K562 (cell line): ENCODE data around the gene BTAF1. TPM values are rescaled to one million over a fixed set of nuclear protein-coding genes. Genes with fewer than 3 reads are reported as not detected.

ENCODE experiments used
- ATAC-seq: fragments of 200-7000 bp; cut with Tn5 transposase; 3 replicates; pipeline ENCODE4 v1.9.1; 2020; ENCODE audit warnings: moderate library complexity
- BruUV-seq: library from RNA; stranded (reverse); fragments of 400-500 nt; replicated peaks from 2 replicates; lab custom pipeline; 2021; lab: Mats Ljungman, UMichigan
- CTCF ChIA-PET: fragments of 300-600 bp; formaldehyde crosslinking; extraction: SDS; loops from one replicate; lab custom pipeline; 2021; ENCODE audit warnings: low intra/inter-chr PET ratio; lab: Yijun Ruan, JAX
- POLR2A ChIA-PET: fragments of 300-600, 350-650 bp; sonication (Branson Sonifier 250); formaldehyde crosslinking; extraction: SDS; loops from one replicate; lab custom pipeline; 2021; ENCODE audit warnings: antibody characterized with exemption, inconsistent platforms; lab: Yijun Ruan, JAX
- DNase-seq, 4 experiments: peaks; one replicate each; pipeline versions ENCODE4 v3.0.0 to v3.0.0-alpha.2; 2011 to 2018; ENCODE audit warnings: low spot score in 3 of 4, mixed read lengths in 3 of 4; ENCODE audit errors: extremely low read depth in 1 of 4
- FAIRE-seq: peaks from 2 replicates; lab custom pipeline; 2011; peaks lifted over from hg19 to GRCh38; lab: Jason Lieb, UNC
- H2AFZ ChIP-seq: 2 replicates; pipeline ENCODE4 v1.6.0; 2011; ENCODE audit warnings: low read depth, low read length, control low read depth, inconsistent platforms
- H3K27ac ChIP-seq: fragments of 200-600 bp; 3 replicates; pipeline ENCODE4 v1.8.0; 2011; ENCODE audit warnings: low read depth, mild to moderate bottlenecking, control low read depth, inconsistent platforms, low read length, moderate library complexity, mixed read lengths; ENCODE audit errors: extremely low read depth
- H3K27me3 ChIP-seq, 2 experiments: fragments of 300-600 bp in 1 of 2; 2 replicates in 1 of 2; 3 replicates in 1 of 2; pipeline versions ENCODE4 v1.6.0 to v1.8.0; 2011; ENCODE audit warnings: inconsistent platforms in 2 of 2, low read length in 2 of 2, mild to moderate bottlenecking in 1 of 2, mixed read lengths in 1 of 2, moderate library complexity in 1 of 2; ENCODE audit not compliant: control insufficient read depth in 2 of 2, insufficient read depth in 2 of 2
- H3K36me3 ChIP-seq: fragments of 300-600 bp; 3 replicates; pipeline ENCODE4 v1.8.0; 2011; ENCODE audit warnings: mild to moderate bottlenecking, low read length, inconsistent platforms; ENCODE audit not compliant: control insufficient read depth, insufficient read depth
- H3K4me1 ChIP-seq, 2 experiments: fragments of 200-600 bp in 1 of 2; replicated peaks in 1 of 2; 2 replicates in 1 of 2; 3 replicates in 1 of 2; pipeline versions ENCODE4 v1.5.1 to v1.8.0; 2011; ENCODE audit warnings: inconsistent platforms in 2 of 2, low read length in 2 of 2, mild to moderate bottlenecking in 1 of 2, mixed read lengths in 1 of 2, moderate library complexity in 1 of 2; ENCODE audit not compliant: control insufficient read depth in 2 of 2, insufficient read depth in 2 of 2
- H3K4me2 ChIP-seq: 2 replicates; pipeline ENCODE4 v1.6.1; 2011; ENCODE audit warnings: low read length, control low read depth, inconsistent platforms, mixed read lengths; ENCODE audit not compliant: insufficient read depth
- H3K4me3 ChIP-seq: fragments of 200-600 bp; sonication (generic), shearing (Covaris generic); 2 replicates; pipeline ENCODE4 v1.5.1; 2016; ENCODE audit warnings: control low read depth, inconsistent platforms
- H3K79me2 ChIP-seq: fragments of 200-600 bp; 3 replicates; pipeline ENCODE4 v1.8.0; 2011; ENCODE audit warnings: low read length, inconsistent platforms; ENCODE audit not compliant: control insufficient read depth, insufficient read depth
- H3K9ac ChIP-seq, 2 experiments: 2 replicates each; pipeline versions ENCODE4 v1.6.0 to v1.6.1; 2011; ENCODE audit warnings: low read depth in 2 of 2, low read length in 2 of 2, control low read depth in 1 of 2, inconsistent platforms in 1 of 2, mild to moderate bottlenecking in 1 of 2, mixed read lengths in 1 of 2; ENCODE audit not compliant: insufficient read depth in 1 of 2
- H3K9me1 ChIP-seq: one replicate; pipeline ENCODE4 v1.6.0; 2011; ENCODE audit warnings: inconsistent platforms, mild to moderate bottlenecking, low read length, moderate library complexity; ENCODE audit not compliant: control insufficient read depth, insufficient read depth
- H3K9me3 ChIP-seq: replicated peaks from 2 replicates; pipeline ENCODE4 v1.5.1; 2011; ENCODE audit warnings: low read depth, low read length, inconsistent platforms; ENCODE audit not compliant: control insufficient read depth, insufficient read depth
- H4K20me1 ChIP-seq: replicated peaks from 2 replicates; pipeline ENCODE4 v1.6.1; 2011; ENCODE audit warnings: low read length, inconsistent platforms, mixed read lengths; ENCODE audit not compliant: control insufficient read depth, insufficient read depth
- NFIC ChIP-seq: fragments of 450-650 bp; IDR thresholded peaks from 2 replicates; pipeline ENCODE4 v1.6.1; 2017; ENCODE audit warnings: mild to moderate bottlenecking, inconsistent platforms
- NFIX ChIP-seq: fragments of 250-450 bp; sonication (Bioruptor Pico); IDR thresholded peaks from 2 replicates; pipeline ENCODE4 v1.4.0; 2020; ENCODE audit warnings: low read depth, mild to moderate bottlenecking, moderate library complexity
- POLR2G ChIP-seq: fragments of 200-400 bp; formaldehyde crosslinking; IDR thresholded peaks from 2 replicates; pipeline ENCODE4 v1.6.1; 2017; ENCODE audit warnings: low read depth, mild to moderate bottlenecking, antibody characterized with exemption, low read length, moderate library complexity
- POLR3A ChIP-seq: IDR thresholded peaks from 2 replicates; pipeline ENCODE4 v1.6.1; 2011; ENCODE audit warnings: borderline replicate concordance, mild to moderate bottlenecking, moderate library complexity; ENCODE audit not compliant: insufficient read length, insufficient read depth; ENCODE audit errors: extremely low read depth
- ZNF253 ChIP-seq: fragments of 250-450 bp; sonication (Bioruptor Pico); conservative IDR thresholded peaks from 2 replicates; pipeline ENCODE4 v1.6.1; 2021; ENCODE audit warnings: mild to moderate bottlenecking
- ZNF395 ChIP-seq: fragments of 200-800 bp; sonication (Bioruptor generic); IDR thresholded peaks from 2 replicates; pipeline ENCODE4 v1.6.1; 2017; ENCODE audit warnings: missing genetic modification characterization, missing compliant biosample characterization
- WGBS: fragments of 100-300 bp; shearing (Covaris generic); methylation state at CpG from one replicate; pipeline ENCODE4 v1.1.6; 2016; ENCODE audit warnings: low coverage, mixed read lengths; ENCODE audit not compliant: insufficient coverage; ENCODE audit errors: missing lambda C conversion rate; 5-methylcytosine and 5-hydroxymethylcytosine counted together
- in situ Hi-C: fragments of 300-500 bp; cut with MboI; formaldehyde crosslinking; loops from 4 replicates; pipeline ENCODE4 v1.15.0; 2018; ENCODE audit warnings: inconsistent platforms, mixed read lengths
- intact Hi-C: fragments of 100-400 bp; cut with micrococcal nuclease; formaldehyde crosslinking; loops from 2 replicates; pipeline ENCODE4 v1.14.2; 2022
- polyA plus RNA-seq, 8 experiments: library from polyadenylated mRNA; depleted of rRNA in 4 of 8; stranded (reverse) in 5 of 8; unstranded in 3 of 8; fragments of >200 nt; fragmentation: Nextera tagmentation in 2 of 8; fragmentation: Illumina TruSeq in 1 of 8; extraction: Ambion mirVana in 2 of 8; extraction: Trizol in 1 of 8; gene quantifications; 2 replicates each; pipeline versions ENCODE4 v1.2.1 to v1.2.3, GENCODE V29; 2011 to 2014; ENCODE audit warnings: inconsistent platforms in 1 of 8, missing spikeins in 1 of 8
- total RNA-seq, 7 experiments: library from RNA; depleted of rRNA in 6 of 7; stranded (reverse); fragments of >200 nt in 6 of 7; fragmentation: Illumina TruSeq in 2 of 7; extraction: Trizol in 2 of 7; gene quantifications; 2 replicates each; pipeline versions ENCODE4 v1.2.1 to v1.2.3, GENCODE V29; 2011 to 2021; ENCODE audit warnings: low replicate concordance in 1 of 7

The BTAF1 gene
- total and polyA plus RNA-seq, 9 of the 15 experiments (the other 6 are each of a cell fraction or from before 2014, with no cell fraction given), result 6.6 to 70.7 (median 30.5) TPM

DNA sequence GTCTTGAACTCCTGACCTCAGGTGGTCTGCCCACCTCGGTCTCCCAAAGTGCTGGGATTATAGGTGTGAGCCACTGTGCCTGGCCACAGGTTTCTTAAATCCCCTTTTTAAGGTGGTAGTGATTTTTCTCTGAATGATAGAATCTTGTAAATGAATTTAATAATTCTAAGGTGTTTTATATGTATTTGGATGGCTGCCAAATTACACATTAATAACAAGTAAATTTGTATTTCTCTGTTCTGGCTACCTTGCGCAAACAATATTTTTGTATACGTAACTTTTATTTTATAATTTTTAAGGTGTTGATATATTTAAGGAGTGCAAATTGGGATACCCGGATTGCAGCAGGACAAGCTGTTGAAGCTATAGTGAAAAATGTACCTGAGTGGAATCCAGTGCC, 16.1 kb downstream of the BTAF1 start:
- intact Hi-C loops, result no loop called here

More for the DNA sequence above, 16.1 kb downstream of the BTAF1 start:
- Histone ChIP-seq H3K9ac (no peak overlapping the region), H3K27me3 (no peaks in the 10 kb centered on the region), H3K4me3 (no peak overlapping the region), H3K9me3 (no peaks in the 10 kb centered on the region), H3K79me2 (peaks cover 62% of the 10 kb centered on the region), H3K4me2 (no peak overlapping the region), H3K9me1 (no peaks in the 10 kb centered on the region), H2AFZ (no peak overlapping the region), H4K20me1 (no peaks in the 10 kb centered on the region), H3K36me3 (peaks cover 69% of the 10 kb centered on the region; the same call in 2 of the 3 replicates), H3K4me1 (no peaks in the 10 kb centered on the region), H3K27ac (no peak overlapping the region)
- in situ Hi-C loops, result no loop called here
- 100% methylated on average over 4 of the region's 4 CpGs for WGBS
- no peak for FAIRE-seq
- DNase-seq, result no peak
- no peak for TF ChIP-seq ZNF395 (CRISPR knock-in tag)
- TF ChIP-seq NFIX (CRISPR knock-in tag), result peak; percentile 55; the same call in 1 of the 2 replicates
- peak; percentile 71 for TF ChIP-seq NFIC
- TF ChIP-seq POLR2G, result no peak
- no peak for TF ChIP-seq POLR3A
- TF ChIP-seq ZNF253, result no peak
- ChIA-PET CTCF (no interaction called here), POLR2A (interaction anchor here (1.1 kb wide), 1 partner anchor 16 kb away, joined by 3 read pairs; the partner anchor contains the start of gene BTAF1)
- BruUV-seq, result no TSS peak
- no peak for ATAC-seq
